GM23338 (cell line): ENCODE data around the gene SOAT2.

Experiments
- CTCF ChIP-seq, 2 experiments: fragments of 200-600 bp in 1 of 2; sonication (generic) in 1 of 2; conservative IDR thresholded peaks; 2 replicates each; pipeline versions ENCODE4 v1.5.1 to v1.6.1; 2016 to 2017; ENCODE audit warnings: antibody characterized with exemption in 2 of 2, low read depth in 2 of 2, mild to moderate bottlenecking in 2 of 2, moderate library complexity in 1 of 2
- EZH2 ChIP-seq: fragments of 200-600 bp; sonication (generic); IDR thresholded peaks from one replicate; pipeline ENCODE4 v1.8.0; 2017; ENCODE audit warnings: antibody characterized with exemption, mild to moderate bottlenecking, low read depth; ENCODE audit not compliant: unreplicated experiment
- EZH2phosphoT487 ChIP-seq: fragments of 200-600 bp; sonication (generic); IDR thresholded peaks from one replicate; pipeline ENCODE4 v1.8.1; 2018; ENCODE audit warnings: antibody characterized with exemption; ENCODE audit not compliant: unreplicated experiment
- POLR2AphosphoS5 ChIP-seq: IDR thresholded peaks from 2 replicates; pipeline ENCODE4 v1.6.1; 2016; ENCODE audit warnings: antibody characterized with exemption, low read depth

- TF ChIP-seq CTCF (conservative IDR thresholded peaks at IDR 0.05; ENCODE audit: low read depth in 2 of 2): no peak
- no peak for TF ChIP-seq EZH2
- TF ChIP-seq POLR2AphosphoS5: no peak
- TF ChIP-seq EZH2phosphoT487: no peak
Measured at GRCh38 chr12:53145383-53146260, 42.3 kb downstream of the SOAT2 start.
